NCI-H2196 (cell line): ENCODE measurements around the gene MAML3.

Experiments used
- DNase-seq: peaks from one replicate; lab custom pipeline; 2025; ENCODE audit not compliant: unreplicated experiment; lab: John Stamatoyannopoulos, UW

MAML3 gene

GRCh38 chr4:139880841-139881240 is 273.1 kb downstream of the MAML3 start:
- DNase-seq: no peak

DNA sequence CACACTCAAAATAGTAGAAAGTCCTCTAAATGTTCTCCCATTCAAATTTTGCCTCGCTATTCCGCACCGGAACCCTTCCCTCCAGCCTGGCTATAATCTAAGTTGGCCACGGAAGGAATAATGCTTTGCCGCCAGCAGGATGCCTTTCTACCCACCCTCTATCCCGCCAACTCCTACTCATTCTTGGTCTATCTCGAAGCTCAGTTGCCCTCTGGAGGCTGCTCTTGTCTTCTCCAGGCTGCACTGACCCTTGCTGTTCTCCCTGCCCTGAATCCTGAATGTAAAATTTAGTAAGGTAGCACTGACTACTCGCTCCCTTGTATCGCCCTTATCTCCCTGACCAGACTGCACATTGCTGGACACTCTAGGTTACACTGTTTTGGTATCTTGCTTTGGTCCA is 275.9 kb downstream of the MAML3 start:
- no peak for DNase-seq

DNA sequence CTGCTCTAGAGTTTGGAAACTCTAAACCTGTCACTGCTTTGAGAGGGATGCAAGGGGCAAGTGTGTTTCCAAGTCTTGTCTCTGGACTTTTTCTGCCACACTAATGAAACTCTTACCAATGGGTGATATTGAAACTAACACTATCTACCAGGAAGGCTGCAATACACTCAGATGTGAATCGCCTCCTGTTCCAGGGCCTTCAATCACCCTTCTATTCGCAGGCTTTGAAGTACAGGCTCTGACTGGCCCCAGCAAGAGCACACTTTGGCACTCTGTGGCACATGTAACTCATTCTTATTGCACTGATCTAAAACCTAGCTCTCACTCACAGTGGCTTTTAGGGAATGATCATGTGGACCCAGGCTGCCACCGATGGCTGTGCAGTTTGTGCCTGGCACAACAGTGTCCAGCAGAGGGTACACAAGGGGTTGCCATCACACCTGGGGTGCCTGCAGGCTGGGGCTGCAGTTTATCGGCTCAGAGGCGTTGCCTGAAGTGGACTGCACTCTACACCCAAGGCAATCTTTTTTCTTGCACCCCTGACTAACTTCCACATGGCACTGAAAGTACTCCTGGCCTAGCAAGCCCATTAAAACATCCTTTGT is 277.5 kb downstream of the MAML3 start:
- DNase-seq: no peak

DNA sequence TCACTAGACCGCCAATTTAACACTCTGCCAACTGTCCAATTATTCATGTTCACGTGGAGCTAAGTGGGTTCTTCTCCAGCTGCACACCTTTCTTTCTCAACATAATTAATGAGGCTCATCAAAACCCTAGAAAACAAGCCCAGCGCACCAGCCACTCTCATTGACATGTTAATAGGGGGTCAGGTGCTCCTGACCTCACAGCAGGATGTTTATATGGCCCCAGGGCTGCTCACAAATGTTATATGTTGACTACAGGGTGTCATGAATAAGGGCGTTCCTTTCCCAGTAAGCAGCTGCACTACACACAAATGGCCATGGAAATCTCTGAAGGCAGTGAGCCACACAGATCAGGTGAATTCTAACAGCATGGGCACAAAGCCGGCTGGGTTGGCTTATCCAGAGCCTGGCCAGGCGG is 278.6 kb downstream of the MAML3 start:
- peak; percentile 89 for DNase-seq

GRCh38 chr4:139873111-139873860 is 280.7 kb downstream of the MAML3 start:
- DNase-seq: no peak

DNA sequence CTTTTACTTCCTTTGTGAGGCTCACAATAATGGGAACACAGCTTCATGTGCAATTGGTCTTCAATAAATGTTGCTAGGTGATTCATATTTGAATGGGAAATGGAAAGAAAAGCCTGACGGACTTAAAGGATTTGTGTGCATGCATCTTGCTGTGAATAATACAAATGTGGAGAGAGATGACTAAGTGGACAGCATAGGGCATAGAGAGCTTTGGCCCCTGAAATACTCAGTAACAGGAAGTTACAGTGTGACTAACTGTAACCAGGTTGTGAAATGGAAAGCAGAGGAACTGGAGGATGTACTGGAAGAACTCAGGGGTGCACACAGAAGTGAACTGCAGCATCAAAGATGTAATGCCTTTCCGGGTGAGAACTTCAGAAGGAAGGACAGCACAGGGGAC is 281.7 kb downstream of the MAML3 start:
- no peak for DNase-seq

GRCh38 chr4:139869810-139870209 is 284.2 kb downstream of the MAML3 start:
- no peak for DNase-seq

DNA sequence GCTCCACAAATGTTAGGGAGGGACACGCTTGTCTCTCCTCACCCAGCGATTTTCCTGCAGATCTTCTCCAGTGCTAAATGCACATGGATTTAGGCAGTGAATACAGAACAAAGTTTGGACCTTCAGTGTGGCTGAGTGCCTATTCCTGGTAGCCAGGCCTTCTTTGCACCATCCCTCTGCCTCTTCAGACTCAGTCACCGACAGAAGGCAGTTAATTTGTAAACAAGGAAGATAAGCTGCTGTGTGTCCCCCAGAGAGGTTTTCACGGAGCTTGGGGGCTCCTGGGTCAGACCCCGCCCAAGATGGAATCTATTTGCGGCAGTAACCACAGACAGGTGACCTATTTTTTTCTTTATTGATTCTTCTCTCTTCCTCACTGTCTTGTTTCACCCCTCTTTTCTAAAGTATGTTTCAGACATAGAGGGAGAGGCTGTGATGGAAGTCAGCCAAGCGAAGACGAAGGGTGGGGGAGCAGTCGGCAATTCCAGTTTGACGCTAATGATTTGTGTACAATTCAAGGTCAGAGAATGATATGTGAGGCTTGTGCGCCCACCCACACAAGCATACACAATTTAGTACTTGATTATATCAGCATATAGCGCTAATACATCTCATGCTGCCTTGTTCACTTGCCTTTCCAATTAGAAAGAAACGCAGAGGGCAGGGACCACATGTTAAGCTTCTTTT is 287.6 kb downstream of the MAML3 start:
- DNase-seq: no peak

DNA sequence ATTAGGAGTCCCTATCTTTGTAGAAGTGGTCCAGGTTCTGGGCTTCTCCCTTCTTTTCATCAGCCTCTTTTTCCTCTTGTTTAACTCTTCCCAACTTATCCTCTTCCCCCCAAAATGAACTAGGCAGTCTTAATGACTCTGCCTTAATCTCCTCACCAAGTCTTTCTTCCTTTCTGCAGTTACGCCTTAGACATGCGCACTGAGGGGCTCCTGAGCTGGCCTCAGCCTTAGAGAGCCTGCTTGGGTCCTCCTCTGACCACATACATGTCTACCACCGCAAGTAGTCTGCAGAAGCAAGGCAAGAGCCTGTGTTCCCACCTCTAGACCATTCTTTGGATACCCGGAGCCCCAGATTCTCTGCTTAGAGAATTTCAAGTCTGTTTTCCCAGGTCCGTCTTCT is 288.4 kb downstream of the MAML3 start:
- DNase-seq: no peak

DNA sequence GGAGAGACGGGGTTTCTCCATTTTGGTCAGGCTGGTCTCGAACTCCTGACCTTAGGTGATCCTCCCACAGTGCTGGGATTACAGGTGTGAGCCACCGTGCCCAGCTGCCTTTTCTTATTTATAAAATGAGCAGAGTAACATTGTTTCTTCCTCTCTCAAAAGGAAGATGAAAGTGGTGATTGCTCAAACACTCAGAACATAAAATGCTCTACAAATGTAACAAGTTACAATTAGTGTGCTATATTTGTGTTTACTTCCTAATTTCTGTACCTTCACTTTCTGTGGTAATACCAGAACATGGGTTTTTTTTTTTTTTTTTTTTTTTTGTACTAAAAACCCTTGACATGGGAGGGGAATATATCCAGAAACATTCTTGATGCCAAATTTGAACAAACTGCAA is 290.5 kb downstream of the MAML3 start:
- DNase-seq: no peak

DNA sequence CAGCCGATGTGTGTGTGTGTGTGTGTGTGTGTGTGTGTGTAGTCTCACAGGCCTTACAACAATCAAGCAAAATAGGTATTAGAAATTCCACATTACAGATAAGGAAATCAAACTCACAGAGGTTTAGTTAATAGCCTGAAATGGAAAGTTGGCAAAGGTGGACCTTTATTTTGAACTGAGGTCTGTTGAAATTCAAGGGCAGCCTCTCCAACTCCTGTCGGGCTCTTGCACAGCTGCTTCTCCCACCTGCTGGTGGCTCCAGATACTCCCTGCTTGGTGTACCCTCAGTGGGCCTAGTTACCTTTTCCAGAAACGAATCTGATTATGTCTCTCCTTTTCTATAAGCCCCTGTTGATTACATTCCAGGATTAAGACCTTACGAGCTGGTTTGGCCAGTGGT is 292.5 kb downstream of the MAML3 start:
- DNase-seq: no peak

- no peak for DNase-seq
These were observed 293.5 kb downstream of the MAML3 start for GRCh38 chr4:139860435-139861024.

GRCh38 chr4:139859876-139860275 is 294.1 kb downstream of the MAML3 start:
- DNase-seq: no peak

GRCh38 chr4:139858436-139859205 is 295.4 kb downstream of the MAML3 start:
- no peak for DNase-seq

GRCh38 chr4:139857977-139858376 is 296.0 kb downstream of the MAML3 start:
- DNase-seq: no peak

DNA sequence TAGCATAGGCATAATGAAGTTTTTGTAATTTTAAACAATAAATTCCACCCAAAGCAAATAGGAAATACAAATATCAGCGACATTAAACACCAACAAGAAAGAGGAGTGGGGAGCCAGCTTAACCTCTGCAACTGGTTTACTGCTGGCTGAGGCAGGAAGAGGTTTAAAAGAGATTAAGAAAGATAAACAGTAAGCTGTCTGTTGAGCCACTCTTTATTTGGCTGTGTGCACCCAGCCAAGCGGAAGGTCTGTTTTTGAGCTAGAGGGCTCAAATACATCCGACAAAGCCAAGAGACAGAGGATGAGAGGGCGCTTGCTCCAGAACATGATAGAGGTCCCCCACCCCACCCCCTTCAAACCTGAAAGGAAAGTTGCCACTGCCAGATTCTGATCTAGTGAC is 297.0 kb downstream of the MAML3 start:
- peak; percentile 61 for DNase-seq

GRCh38 chr4:139854668-139855403 is 299.1 kb downstream of the MAML3 start:
- no peak for DNase-seq

DNA sequence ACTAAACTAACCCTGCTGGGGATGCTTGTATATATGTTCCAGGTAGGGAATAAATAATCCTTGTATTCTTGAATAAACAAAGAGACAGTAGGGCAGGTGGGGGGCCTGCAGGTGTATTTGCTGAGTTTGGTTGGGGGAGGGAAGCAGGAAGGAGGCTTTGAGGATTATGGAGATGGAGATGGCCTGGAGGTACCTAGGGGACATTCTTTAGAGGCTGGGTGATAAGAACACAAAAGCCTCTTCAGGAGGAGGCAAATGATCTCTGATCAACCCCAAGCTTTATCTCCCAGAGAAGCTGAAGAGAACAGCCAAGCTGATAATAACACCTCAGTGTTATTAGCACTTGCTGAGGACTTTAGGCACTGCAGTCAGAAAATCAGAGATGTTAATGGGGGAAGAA is 300.7 kb downstream of the MAML3 start:
- DNase-seq: no peak

- DNase-seq: no peak
These were observed 301.2 kb downstream of the MAML3 start for GRCh38 chr4:139852612-139853269.

DNA sequence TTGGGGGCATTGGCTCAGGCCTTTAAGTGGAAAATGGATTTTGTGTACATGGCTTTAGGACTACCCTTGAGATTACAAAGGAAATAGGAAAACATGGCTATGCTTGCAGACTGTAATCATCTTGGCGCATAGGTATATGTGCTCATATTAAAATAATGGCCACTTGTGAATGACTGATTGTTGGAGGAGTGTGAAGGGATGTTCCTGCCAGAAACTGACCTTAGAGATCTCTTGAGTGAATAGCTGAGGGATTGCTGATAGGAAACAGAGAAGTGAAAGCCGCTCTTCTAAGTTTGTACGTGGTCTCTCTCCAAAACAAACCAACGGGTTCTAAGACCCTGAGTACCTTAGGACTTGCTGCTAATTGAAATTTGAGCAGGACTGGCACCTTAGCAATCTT is 302.3 kb downstream of the MAML3 start:
- no peak for DNase-seq
